Stimulated activated CD4-positive, alpha-beta T cell treated with anti-CD3 and anti-CD28 coated beads, Interleukin-1b, Interleukin-23, amount 100 ng/mL, for 4 hours (primary cell): ENCODE results near the gene TCF7.
"Not testable (repeated sequence)": the region's sequence is repeated elsewhere in the genome, so short reads cannot be mapped to it uniquely, and the experiment has no call there.

Experiments used
- DNase-seq, 2 donors: peaks; one replicate each; pipeline ENCODE4 v3.0.0-alpha.2; 2020; ENCODE audit warnings: low read depth in 2 of 2

The TCF7 gene

DNA sequence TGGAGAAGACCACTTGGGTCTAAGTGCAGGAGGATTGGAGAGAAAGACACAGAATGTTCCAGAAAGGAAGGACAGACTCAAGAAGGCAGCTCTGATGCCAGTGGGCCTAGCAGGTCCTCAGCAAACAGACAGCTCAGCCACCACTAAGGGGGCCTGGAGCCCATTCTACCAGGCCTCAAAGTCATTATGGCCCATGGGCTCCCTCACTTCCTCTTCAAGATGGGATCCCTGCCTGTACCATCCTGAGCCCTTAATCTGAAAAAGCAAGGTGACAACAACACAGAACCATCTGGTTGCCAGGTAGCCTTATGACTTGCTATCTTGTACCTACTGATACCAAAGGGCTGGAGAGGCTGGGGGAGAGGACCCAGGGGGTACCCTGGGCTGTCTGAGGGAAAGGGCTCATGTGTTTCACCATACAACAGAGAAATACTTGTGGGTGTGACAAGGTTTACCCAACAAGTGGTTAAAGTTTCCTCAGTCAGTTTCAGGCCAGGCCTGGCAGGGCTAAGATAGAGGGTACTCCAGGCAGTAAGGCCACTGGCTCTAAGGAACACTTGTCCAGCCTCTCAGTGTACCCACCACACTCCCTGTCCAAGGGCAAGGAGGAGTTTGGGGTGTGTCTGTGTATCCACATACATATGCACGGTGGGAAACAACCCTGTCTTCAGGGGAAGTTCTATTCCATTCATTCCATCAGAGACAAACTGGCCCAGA lies 30.7 kb downstream of the TCF7 start:
- no peak for DNase-seq

- peak; percentile 81 for DNase-seq
Observed at GRCh38 chr5:134145779-134146581, 31.5 kb downstream of the TCF7 start.

- DNase-seq, result no peak
Observed at GRCh38 chr5:134146651-134147518, 32.4 kb downstream of the TCF7 start.

DNA sequence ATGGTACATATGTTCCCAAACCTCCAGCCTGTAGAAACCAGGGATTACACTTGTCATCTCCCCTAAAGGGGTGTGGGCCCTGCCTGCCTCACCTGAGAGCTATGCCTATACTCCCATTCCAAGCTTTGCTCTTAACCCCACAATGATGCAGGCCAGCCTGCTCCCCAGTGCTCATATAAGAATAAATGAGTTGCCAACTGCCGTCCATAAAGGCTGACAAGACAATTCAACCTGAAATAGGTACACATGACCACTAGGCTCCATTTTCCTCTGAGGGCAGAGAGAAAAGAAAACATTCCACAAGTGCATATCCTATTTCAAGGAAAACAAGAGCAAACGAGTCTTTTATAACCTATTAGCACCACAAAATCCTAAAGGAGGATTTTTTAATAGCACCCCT lies 33.8 kb downstream of the TCF7 start:
- DNase-seq, result no peak

- DNase-seq, result no peak
Observed at GRCh38 chr5:134148986-134149539, 34.6 kb downstream of the TCF7 start.

DNA sequence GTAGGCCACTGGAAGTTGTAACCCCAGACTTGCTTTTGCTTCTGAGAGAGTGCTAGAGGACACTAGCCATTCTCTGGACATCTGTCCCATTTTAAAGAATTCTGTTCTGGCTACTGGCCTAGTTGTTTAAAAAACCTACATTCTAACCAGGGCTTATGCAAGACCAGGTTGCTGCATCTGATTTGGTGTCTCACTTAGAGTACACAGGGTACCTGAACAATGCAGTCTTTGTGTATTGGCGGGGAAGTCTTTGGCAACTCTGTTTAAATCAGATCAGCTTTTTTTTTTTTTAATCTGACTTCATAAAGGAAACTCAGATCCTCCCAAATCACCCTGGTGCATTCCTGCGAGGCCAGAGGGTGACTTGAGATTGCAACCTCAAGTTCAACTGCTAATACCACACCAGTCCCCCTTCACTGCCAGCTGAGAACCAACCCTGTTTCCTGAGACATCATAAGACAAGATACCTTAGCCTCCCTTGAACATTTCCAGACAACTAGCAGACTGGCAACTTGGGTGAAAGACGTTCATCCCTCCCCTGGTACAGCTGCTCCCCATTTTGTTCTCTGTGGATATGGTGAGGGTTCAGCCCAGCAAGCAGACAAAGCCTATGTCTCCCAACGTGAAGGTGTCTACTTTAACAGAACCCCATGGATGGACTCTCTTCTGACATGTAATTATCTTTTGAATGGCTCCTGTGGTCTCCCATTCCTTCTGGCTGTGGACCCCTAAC lies 35.3 kb downstream of the TCF7 start:
- no peak for DNase-seq

- DNase-seq, result no peak
Observed at GRCh38 chr5:134151723-134152122, 37.2 kb downstream of the TCF7 start.

DNA sequence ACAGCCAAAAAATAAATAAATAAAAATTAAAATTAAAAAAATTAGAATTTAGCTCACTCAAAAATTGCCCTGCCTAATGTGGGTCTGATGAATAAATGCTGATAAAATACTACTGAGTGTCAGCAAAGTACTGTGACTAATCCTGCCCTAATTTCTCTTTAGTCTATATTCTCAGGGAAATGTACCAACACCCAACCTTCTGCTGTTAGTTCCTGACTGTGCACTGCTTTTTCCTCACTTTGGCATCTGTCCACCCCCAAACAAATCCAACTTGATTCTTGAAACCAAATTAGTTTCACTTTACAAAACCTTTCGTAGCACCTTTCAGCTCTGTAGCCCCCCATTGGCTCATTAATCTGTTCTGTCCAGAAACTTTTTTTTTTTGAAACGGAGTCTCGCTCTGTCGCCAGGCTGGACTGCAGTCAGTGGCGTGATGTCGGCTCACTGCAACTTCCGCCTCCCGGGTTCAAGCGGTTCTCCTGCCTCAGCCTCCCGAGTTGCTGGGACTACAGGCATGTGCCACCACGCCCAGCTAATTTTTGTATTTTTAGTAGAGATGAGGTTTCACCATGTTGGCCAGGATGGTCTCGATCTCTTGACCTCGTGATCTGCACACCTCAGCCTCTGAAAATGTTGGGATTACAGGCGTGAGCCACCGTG lies 37.8 kb downstream of the TCF7 start:
- DNase-seq, result not testable (repeated sequence)

GRCh38 chr5:134153241-134153640 lies 38.8 kb downstream of the TCF7 start:
- DNase-seq, result no peak

DNA sequence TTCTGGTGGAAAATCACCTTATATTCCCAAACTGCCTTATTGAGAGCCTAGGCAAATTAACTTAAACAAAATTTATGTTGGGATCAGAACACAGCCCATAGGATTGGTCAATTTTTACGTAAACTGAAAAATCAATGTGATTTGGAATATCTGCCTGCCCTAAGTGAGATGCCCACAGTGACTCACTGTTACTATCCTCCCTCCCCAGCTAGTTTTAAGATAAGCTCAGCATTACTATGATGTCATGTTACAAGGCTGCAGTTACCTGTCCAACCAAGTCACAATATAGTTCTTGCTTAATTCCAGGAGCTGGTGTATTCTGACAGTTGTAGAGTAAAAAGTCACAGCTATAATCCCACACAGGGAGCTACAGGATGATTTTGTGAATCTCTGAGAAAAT lies 39.2 kb downstream of the TCF7 start:
- no peak for DNase-seq

DNA sequence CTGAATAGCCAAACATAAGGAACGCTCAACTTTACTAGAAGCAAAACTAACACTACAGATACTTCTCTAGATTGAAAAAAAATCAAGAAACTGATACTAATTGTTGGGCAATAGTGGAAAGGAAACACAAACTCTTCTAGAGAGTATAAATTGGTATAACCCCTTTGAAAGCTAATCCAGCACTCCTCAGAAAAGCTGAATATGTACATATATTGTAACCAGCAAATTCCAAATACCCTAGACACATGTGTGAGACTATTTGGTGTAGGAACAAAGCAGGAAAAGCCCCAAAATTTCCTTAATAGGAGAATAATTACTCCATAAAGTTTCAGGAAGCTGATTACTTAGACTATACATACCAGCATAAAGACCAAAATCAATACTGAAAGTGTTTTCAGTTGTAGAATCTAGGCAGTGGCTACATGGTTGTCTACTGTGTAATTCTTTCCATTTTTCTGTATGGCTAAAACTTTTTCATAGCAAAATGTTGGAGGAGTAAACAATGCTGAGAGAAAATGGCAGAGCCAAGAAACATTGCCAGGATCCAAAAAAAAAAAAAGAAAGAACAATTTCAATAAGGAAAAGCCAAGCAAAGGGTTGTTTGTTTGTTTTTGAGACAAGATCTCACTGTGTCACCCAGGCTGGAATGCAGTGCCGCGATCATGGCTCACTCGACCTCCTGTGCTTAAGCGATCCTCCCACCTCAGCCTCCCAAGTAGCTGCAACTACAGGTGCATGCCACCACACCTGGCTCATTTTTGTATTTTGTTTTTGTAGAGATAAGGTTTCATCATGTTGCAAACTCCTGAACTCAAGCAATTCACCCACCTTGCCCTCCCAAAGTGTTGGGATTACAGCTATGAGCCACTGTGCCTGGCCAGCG lies 47.3 kb downstream of the TCF7 start:
- no peak for DNase-seq

- DNase-seq, result no peak
Observed at GRCh38 chr5:134162592-134162991, 48.1 kb downstream of the TCF7 start.

- no peak for DNase-seq
Observed at GRCh38 chr5:134171972-134172371, 57.5 kb downstream of the TCF7 start.

GRCh38 chr5:134174841-134175839 lies 60.7 kb downstream of the TCF7 start:
- no peak for DNase-seq

DNA sequence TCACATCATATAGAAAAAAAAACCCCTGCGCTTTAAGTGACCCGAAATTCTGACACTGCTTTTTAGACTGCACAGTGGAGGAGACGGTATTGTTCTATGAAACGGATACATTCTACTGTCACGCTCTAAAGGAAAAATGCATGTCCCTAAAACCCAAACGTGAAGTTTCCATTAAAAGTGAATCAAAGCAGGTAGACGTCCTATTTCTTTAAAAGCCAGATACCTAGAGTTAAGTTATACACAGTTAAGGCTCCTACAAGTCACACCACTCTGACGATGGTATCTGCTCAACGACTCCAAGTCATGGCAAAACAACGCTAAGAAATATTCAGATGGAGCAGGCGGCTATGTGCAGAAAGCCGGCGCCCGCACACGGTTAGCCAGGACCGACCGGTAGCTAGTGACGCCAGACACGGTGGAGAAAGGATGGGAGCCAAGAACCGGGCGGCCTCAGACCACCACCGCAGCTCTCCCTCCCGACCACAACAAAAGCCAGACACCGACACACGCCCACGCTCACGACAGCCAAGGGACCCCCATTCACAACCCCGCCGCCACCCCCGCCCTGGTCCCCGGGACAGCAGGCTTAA lies 61.5 kb downstream of the TCF7 start:
- DNase-seq, result no peak

DNA sequence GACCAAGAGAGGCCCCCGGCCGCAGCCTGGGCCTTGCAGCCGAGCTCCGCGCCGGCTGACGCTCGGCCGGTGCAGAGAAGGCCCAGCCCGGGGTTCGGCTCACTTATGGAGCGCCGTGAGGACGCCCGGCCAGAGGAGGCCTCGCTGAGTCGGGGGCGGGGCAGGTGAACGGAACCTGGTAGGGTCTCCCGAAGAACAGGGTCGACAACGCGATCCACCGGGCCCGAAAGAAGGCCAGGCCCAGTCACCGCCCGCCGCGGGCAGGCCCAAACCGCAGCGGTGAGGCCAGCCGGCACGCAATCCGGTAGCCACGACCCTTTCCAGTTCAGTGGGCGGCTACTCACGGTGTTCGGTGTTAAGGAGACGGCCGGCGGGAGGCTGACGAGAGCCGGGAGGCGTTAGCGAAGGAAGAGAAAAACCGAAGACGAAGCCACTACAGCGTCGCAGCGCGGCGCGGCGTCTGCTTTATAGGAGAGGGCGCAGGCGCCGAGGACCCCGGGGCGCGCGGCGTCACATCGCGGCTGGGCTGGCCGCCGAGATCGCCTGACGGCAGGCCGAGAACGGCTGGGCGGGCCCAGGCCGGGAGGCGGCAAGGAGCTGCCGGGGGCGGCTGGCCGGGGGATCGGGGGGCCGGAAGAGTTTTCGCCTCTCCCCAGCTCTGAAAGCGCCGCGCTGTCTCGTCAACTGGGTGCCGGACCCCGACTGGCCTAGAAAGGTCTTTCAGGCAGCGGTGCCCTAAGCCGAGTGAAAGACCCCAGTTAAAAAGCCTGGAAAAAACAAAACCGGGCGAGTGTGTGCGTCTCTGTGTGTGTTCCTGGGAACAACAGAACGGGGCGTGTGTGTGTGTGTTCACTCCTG lies 62.3 kb downstream of the TCF7 start, which contains the start of gene SKP1:
Gene SKP1 (minus strand): TSS at position 440 of the 858 bp plus-strand sequence. CDS start 2,928 bp downstream, outside the sequence.
- DNase-seq, result peak; percentile 75 to 79
